ENCODE data around the gene TMBIM1.

The TMBIM1 gene, protein sequence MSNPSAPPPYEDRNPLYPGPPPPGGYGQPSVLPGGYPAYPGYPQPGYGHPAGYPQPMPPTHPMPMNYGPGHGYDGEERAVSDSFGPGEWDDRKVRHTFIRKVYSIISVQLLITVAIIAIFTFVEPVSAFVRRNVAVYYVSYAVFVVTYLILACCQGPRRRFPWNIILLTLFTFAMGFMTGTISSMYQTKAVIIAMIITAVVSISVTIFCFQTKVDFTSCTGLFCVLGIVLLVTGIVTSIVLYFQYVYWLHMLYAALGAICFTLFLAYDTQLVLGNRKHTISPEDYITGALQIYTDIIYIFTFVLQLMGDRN

DNA sequence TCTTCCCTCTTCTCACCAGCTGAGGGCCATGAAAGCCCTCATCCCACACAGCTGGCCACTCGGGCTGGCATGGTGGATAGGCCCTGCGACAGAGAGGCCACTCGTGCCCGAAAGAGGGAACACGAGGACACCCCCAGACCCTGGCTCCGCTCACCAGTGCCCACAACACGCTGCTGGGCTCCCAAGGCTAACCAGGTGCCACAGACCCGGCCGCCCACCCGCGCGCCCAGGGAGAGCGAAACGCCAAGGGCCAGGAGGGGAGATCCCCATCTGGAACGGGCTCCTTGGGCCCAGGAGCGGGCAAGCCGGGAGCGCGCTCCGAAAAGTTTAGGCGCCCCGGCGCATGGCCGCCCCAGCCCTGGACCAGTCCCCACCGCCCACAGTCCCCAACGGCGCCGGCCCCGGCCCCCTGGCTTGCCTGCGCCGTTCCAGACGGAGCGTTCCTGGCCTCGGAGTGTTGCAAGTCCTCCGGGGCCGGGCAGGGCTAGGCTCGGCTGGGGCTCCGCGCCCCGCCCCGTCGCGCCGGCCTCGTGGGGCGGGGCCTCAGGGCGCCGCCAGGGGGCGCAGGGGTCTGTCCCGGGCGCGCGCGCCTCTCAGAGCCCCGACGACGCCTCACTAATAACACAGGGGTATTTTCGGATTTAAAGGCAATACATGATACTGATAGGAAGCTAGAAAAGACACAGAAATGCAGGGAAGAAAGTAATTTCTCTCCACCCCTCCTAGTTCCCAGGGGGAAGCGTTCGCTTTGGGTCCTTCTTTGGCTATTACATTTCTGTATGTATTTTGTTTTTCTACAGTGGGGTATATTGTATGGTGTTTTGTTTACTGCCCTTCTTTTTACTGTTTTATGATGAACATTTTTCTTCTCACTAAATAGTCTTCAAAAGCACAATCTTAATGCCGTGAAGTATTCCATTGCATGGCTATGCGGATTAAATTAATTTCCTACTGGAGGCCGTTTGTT, at the start of gene TMBIM1:
TMBIM1 (minus strand) TSS at position 456 of the 967 bp plus-strand sequence. CDS start 10,362 bp downstream, outside the sequence.
- DNase-seq, result peak; percentile 73

DNA sequence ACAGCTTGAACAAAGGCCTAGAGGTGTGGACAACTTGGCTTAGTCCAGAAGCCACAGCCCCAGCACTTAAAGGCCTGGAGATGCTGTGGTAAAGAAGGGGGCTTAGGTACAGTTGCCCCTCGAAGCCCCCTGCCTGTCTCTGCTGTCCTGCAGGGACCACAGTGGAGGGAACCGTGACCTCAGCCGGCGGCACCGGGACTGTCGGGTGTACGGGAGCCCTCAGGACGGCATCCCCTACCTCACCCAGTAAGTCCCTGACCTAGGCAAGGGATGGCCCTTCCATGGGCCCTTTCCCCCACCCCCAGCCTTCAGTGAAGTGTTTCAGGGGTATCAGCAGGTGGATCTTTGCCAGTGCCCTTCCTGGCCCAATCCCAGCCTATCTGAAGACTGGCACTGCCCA, 49.1 kb upstream of the TMBIM1 start:
- DNase-seq, result no peak

DNA sequence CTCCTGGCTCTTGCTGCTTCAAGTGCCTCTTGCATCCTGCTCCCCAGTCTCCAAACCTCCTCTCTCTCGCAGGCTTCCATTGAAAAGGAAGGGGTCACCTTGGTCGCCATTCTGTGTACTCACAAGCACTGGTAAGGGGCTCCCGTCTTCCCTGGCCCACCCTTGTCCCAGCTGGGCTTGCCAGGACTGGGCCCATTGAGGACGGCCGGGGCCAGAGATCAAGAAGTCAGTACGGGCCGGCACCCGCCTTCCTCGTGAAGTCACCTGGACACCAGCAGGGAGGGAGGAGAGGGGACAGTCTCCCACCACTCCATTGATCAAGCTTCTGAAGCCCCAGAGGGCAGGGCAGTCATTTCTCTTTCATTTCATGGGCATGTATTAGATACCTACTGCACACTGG, 48.4 kb upstream of the TMBIM1 start:
- no peak for DNase-seq

DNA sequence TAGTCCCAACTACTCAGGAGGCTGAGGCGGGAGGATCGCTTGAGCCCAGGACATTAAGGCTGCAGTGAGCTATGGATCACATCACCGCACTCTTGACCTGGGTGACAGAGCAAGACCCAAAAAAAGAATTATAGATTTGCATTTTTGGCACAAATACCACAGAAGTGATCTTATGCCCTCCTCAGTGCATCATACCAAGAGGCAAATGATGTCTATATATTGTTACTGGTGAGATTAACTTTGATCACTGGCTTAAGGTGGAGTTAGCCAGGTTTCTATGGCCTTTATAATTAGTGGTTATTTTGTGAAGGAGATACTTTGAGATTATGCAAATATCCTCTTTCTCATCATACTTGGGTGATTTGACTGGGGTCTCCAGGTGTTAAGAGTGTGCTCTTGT, 42.2 kb upstream of the TMBIM1 start:
- DNase-seq, result no peak

DNA sequence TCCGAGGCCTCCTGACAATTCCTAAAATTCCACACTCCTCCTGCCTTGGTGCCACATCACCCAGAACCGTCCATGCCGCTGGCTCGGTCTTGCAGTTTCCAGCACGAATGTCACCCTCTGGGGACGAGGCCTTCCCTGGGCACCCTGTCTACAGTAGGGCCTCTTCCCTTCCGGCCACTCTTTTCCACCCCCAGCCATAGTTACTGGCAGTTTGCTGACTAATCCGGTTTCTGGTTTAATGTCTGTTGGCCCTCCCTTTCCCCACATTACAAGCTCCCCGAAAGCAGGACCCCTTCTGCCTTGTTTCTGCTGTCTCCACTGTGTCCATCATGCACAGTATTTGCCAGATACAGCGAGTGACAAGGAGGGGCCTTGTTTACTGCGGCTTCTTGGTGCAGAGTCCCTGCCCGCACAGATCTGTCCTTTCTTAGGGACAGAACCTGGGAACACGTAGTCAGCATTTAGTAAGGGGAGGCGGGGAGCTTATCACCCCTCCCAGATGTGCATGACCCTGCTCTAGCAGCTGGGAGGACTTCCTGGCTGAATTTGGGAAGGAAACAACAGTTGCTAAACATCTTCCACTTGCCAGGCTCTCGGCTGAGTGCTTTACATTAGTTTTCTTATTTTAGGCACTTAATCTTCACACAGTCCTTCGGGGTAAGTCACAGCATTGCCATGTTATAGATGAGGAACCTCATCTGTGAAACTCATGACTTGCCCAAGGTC, 40.8 kb upstream of the TMBIM1 start:
- no peak for DNase-seq

DNA sequence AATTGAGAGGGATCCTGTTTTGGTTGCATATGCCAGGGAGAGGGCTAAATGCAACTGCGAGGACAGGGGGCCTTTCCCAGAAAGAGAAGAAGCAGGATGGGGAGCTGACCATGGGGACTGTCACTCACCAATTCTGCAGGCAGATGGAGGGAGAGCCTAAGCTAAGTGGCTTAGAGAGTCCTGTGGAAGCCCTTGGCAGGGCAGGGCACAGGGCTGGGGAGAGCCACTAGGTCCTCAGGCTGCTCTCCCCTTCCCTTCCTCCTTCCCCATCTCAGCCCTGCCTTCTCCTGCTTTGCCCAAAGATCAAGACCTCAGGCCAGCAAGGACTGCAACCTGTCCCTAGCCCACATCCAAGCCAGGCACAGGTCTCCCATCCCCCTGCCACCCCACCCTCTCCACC, 40.0 kb upstream of the TMBIM1 start:
- no peak for DNase-seq

DNA sequence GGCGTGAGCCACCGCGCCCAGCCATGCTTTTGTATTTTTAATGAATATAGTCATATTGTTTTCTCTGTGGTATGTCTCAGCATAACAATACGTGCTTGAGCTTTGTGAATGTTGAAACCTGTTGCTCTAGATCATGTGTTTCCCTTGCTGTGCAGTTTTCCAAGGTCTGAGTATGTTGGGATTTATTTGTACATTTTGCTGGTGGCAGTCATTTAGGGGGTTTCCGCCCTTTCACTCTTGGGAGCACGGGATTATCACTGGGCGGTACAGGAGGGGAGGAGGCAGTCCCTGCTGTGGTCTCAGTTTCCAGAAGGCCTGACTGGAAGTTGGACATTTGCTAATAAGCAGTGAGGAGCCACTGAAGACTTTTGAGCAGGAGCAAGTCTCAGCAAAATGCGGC, 39.4 kb upstream of the TMBIM1 start:
- no peak for DNase-seq

DNA sequence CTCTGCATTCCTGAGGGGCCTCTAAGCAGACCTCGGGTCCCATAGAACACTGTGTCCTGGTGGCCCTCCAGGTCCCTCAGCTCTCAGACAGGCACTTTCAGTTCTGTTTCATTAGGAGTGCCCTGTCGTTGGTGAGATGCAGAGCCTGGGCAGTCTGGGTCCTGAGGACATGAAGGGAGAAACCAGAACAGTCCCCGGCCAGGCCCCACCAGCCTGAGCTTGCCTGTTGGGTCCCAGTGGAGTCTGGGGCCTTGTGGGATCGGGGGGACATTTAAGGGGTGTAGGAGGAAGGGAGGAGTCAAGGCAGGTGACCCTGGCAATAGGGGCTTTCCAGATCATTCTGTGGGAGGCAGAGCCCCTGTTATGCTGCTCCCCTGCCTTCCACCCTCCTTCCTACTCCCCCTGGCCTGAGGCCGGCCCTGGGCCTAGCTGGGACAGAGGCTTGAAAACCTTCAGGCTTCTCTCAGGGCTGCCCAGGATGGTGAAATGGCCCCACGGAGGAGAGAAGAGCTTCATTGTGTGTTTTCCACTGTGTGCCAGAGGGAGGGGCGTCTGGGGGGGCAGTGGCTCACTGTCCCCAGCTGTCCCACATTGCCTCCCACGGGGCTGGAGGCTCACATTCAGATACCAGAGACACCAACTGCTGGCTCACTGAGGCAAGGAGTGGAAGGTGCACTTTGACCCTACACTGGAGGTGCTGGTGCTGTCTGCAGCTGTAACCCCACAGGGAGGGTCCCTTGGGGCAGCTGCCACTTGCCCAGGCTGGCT, 37.7 kb upstream of the TMBIM1 start:
- no peak for DNase-seq

DNA sequence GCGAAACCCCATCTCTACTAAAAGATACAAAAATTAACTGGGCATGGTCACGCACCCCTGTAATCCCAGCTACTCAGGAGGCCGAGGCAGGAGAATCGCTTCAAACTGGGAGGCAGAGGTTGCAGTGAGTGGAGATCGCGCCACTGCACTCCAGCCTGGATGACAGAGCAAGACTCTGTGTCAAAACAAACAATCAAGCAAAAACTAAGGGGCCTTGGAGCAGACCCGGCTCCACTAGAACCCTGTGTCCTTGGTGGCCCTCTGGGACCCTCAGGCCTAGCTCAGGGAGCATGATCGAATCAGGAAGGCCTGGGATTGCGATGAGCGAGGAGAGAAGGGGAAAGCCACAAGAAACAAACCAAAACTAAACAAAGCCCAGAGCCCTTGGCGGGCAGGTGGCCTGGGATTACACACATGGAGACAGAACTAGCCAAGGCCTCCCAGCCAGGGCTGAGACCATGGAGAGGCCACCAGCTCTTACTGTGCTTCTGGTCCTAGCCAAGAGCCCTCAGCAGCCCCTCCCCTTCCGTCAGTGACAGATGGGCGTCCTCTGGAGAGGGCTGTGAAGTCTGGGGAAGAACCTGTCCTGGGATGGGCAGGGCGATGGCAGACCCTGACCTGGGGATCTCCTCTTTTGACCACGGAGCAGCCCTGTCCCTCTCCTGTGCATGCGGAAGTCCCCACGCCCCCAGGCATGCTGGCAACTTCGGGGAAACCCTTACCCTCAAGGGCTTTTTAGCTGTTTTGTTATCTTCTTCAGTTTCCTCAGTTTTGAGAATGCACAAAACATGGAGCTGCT, 36.9 kb upstream of the TMBIM1 start:
- DNase-seq, result no peak

DNA sequence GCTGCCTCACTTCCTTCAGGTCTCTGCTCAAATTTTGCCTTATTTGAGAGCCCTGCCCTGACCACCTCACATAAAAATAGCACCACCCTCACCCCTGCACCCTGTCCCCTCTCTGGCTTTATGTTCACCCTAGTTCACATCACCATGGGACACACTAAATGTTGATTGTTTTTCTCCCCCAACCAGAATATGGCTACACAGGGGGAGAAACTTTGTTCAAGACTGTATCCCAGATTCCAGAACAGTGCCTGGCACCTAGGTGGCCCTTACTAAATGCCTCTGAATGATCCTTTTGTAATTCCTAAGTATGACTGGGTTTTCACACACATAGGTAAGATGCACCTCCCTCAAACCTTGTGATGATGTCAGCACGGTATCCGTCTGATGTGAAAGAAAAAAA, 36.0 kb upstream of the TMBIM1 start:
- DNase-seq, result no peak

DNA sequence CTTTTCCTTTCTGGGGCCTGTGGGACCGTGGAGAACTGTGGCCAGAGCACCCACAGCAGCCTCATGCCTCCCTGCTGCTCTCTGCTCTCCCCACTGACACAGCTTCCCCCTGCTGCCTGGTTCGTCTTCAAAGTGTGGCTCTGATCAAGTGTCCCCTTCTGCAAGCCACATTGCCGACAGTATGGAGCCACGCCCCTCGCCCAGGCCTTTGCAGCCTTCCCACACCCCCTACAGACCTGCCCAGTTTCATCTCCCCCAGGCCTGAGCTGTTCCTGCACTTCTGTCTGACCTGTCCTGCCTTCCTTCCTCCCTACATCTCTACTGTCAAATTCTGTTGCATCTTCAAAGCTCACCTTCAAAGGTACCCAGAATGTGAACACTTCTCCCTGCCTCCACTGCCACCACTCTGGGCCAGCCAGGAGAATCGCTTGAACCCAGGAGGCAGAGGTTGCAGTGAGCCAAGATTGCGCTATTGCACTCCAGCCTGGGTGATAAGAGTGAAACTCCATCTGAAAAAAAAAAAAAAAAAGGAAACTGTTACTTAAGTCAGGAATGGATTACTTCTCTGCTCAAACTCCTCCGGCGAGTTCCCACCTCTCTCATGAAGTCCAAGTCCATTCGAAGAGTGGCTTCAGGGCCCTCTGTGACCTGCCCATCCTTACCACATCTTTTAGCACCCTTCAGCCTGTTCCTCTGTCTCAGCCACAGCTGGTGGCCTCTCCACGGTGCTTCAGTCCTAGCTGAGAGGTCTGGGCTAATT, 35.3 kb upstream of the TMBIM1 start:
- no peak for DNase-seq

DNA sequence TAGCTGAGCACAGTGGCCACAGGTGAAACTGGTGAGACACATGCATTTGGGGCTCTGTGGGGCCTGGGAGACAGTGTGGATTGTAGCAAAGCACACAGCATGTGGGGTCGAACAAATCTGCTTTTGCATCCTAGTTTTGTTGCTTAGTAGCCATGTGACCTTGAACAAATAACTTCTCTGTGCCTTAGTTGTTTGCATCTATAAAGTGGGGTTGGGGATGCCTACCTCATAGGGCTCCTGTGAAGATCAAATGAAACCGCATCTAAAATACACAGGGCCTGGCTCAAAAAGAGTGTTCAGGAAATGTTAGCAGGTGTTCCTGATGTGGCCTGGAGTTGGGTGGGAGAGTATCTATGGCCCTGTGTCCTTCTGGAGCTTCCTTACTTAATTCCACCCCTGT, 34.0 kb upstream of the TMBIM1 start:
- DNase-seq, result no peak

DNA sequence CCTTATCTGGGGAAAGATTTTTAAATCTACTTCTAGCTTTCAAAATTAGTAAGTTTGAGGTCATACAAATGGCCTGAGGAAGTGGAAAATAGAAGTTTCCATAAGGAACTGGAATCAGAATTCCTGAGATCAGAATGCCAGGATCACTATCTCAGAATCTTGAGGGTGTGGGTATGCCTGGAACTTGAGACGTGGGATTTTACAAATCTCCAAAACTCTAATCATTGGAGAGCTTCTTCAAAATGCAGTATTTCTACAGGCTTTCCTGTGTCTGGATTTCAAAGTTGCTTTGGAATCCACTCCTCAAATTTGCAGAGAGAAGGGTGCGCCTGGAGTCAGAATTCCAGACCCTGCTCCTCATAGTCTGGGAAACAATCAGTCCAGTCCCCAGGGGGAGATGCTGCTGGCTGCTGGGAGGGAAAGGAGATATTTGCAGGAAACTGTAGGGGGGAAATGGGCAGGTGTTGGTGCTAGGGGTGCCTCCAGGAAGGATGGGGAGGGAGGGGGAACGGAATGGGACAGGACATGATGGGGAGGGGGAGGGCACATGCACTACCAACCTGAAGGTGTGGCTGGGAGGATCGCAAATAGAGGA, 33.4 kb upstream of the TMBIM1 start:
- no peak for DNase-seq

DNA sequence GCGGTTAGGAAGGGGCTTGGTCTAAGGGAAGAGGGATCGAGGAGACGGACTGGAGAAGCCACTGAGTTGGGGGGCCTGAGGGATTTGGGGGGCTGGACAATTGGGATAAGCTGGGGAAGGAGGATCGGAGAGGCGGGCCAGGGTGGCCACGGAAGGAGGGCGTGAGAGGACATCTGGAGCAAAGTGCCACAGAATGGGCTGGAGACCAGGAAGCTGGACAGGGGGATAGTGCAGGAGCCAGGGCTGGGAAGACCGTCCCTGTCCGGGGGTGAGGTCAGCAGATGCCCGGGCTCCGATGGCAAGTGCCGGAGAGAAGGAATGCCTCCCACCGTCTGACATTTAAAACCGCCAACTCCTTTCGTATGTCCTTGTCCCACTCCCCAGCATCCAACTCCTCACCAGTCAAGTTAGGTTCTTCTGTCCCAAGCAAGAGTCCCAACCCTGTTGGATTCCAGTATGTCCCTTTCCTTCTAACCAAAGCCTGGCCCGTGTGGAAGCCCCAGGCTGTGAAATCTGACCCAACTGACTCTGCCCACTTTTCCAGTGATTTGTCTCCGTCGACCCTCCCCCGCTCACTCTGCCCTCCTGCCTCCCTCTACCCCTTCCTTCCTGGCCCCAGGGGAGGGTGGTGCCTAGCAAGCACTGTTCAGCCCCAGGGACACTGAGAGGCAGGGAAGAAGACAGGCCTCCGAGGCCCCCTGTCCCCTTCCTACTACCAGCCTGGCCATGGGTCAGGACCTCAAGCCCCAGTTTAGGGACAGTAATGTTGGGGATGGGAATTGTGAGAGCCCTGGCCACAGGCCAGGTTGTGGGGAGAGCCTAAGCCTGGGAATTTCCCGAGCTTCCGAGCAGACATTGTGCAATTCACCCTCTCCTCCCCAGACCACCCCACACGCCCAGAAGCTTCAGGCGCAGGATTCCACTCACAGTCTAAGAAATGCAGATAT, 31.5 kb upstream of the TMBIM1 start:
- peak; percentile 79 for DNase-seq

DNA sequence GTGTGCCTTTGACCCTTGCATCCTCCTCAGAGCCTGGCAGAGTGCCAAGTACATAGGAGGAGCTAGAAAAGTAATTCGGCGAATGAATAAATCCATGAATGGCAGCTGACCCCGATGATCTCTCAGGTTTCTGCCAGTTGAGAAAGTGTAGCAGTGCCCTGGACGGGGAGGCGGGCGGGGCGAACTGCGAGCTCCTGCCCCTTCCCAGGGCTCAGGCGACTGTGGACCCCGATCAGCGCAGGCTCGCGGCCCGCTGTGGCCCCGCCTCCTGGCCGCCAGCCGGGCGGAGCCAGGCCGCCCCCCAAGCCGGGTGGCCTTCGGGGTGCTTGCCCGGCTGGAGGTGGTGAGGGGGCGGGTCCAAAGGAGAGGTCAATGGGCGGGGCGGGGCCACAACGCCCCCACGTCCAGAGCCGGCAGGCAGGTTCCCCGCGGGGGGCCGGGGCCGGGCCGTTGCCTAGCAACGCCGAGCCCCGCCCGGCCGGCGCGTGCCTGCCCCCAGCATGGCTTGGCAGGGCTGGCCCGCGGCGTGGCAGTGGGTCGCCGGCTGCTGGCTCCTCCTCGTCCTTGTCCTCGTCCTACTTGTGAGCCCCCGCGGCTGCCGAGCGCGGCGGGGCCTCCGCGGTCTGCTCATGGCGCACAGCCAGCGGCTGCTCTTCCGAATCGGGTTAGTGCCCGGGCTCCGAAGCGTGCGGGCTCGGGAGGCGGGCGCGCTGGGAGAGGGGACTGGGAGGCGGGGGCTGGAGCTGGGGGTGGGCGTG, 30.6 kb upstream of the TMBIM1 start:
- peak; percentile 78 for DNase-seq

DNA sequence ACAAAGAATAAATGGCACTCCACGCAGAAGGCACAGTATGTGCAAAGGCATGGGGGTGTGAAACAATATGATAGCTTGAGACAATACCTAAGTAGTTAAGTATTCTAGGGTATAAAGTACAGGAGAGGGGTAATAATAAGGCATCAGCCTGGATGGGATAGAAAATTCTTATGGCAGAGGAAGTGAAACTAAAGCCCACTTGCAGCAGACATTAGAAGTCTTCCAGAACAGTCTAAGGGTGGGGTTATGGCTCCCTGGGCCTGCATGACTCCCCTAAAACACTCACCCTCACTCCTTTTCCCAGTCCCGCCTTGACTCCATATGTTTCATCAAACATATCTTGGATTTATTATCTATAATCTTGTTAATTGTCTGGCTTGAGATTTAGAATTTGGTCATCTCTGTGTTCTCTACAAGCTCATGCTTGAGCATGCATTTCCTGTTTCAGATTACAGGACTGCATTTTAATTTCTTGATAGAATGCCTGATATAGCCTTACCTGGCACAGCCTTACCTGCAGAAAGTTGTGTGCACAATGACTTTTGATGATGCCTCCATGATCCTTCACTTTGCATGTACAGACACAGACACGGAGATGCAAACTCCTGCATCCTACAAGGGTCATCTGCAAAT, 28.5 kb upstream of the TMBIM1 start:
- DNase-seq, result no peak

DNA sequence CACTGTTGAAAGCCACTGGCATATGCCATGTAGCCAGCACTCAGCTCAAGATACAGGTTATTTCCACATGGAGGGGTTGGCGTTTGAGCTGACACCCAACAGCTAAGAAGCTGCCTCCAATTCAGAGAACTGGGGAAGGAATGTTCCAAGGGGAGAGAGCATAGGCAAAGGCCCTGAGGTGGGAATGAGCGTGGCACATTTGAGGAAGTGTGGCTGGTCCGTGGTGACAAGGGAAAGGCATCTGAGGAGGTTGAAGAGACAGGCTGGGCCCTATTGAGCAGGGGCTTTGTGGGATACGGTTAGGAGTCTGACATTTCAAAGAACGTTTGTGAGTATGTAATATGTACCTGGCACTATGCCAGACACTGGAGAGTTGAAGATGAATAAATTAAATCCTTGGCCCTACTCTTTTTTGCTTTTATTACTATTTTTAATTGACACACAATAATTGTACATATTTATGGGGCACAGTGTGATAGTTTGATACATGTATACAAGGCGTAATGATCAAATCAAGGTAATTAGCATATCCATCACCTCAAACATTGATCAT, 27.6 kb upstream of the TMBIM1 start:
- DNase-seq, result no peak

DNA sequence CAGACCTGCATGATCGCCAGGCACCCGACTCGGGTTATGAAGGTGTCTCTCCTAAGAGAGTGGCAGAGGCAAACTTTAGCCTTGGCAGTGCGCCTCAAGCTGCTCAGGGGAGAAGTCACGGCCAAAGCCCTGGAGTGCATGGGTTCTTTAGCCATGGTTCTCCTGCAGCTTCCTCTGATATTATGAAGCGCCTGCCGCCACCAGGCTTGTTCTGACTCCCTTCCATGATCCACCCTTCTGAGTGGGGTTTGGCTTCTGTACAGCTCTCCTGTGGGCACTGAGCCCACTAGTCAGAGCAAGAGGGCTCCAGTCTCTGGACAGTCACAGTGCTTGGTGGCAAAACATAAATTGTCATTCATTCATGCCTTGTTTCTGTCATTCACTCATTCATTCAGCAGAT, 25.9 kb upstream of the TMBIM1 start:
- DNase-seq, result no peak
